AG09319 (cell line): ENCODE data around the gene CDH23.

Experiments
- DNase-seq: peaks from one replicate; pipeline ENCODE4 v3.0.0-alpha.2; 2010; ENCODE audit warnings: low read depth; ENCODE audit errors: extremely low read depth
- CTCF ChIP-seq: IDR thresholded peaks from 2 replicates; pipeline ENCODE4 v1.5.1; 2011; ENCODE audit warnings: low read depth, mild to moderate bottlenecking, inconsistent platforms, low read length, moderate library complexity

The CDH23 gene

GRCh38 chr10:71432101-71432905, 35.6 kb downstream of the CDH23 start:
- no peak for DNase-seq
- no peak for TF ChIP-seq CTCF

GRCh38 chr10:71432956-71433767, 36.4 kb downstream of the CDH23 start:
- DNase-seq = no peak
- TF ChIP-seq CTCF = no peak

GRCh38 chr10:71433768-71434744, 37.3 kb downstream of the CDH23 start:
- no peak for DNase-seq
- no peak for TF ChIP-seq CTCF

- DNase-seq = no peak
- no peak for TF ChIP-seq CTCF
Observed at GRCh38 chr10:71434760-71435394, 38.2 kb downstream of the CDH23 start.

GRCh38 chr10:71435571-71436267, 39.0 kb downstream of the CDH23 start:
- no peak for DNase-seq
- TF ChIP-seq CTCF = no peak

GRCh38 chr10:71436268-71437125, 39.8 kb downstream of the CDH23 start:
- DNase-seq = no peak
- TF ChIP-seq CTCF = no peak
